RPMI7951 (cell line): ENCODE data around the gene CCDC158. TPM values are rescaled to one million over a fixed set of nuclear protein-coding genes. Genes with fewer than 3 reads are reported as not detected.
"Not testable (repeated sequence)": the region's sequence is repeated elsewhere in the genome, so short reads cannot be mapped to it uniquely, and the experiment has no call there.

Experiments used
- DNase-seq: peaks from one replicate; pipeline ENCODE4 v3.0.0-alpha.2; 2012; ENCODE audit warnings: low read depth
- total RNA-seq: library from RNA; depleted of rRNA; stranded (reverse); fragments of >200 nt; shearing (Covaris generic); gene quantifications from 2 replicates; pipeline ENCODE4 v1.2.3, GENCODE V29; 2014

Gene CCDC158
- total RNA-seq, 1 experiment from 2014 or later: not detected

- DNase-seq: peak; percentile 67
Measured at GRCh38 chr4:76373919-76374552, 46.9 kb downstream of the CCDC158 start.

DNA sequence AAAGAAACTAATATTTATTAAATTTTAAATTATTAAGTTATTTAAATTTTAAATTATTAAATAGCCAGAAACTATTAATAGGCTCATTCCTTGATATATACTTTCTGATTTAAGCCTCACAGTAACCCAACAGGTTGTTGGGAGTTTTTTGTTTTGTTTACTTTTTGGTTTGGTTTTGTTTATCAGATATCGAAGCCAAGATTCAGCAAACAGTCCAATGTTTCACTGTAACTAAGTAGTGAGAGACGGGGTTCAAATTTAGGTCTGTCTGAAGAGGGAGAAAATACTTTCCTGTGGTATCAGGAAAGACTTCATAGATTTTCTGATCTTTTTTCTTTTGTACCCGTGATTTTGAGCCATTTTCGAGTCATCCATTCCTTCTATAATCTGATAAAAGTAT, 54.2 kb downstream of the CCDC158 start:
- DNase-seq: no peak

DNA sequence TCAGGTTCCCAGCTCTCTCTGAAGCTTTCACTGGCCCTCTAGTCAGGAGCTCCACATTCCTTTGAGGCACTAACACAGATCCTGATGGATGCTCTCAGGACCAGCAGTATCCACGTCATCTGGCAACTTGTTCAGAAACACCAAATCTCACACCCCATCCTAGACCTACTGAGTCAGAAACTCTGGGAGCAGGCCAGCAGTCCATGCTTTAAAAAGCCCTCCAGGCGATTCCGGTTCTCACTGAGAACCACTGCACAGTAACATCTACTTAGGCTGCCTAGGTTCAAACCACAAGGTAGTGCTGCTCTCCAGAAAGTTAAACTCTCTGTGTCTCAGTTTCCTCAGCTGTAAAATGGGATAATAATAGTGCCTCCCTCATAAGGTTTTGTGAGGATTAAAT, 55.3 kb downstream of the CCDC158 start:
- peak; percentile 74 for DNase-seq

DNA sequence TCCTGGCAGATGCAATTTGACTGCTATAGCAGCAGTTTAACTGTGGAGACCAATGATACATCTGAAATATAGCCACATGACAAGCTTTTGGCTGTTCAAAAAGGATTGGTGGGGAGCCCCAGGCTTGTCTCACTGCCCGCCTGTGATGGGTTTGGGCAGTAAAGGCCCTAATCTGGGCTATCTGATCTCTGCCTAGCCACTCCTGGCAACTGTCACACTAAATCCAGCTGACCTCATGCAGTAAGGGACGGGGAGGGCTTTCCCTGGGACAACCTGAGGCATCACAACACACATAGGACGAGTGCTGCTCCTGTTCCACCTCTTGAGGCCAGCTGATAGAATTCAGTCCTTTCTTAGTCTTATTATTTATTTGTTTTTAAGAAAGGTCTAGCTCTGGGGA, 56.2 kb downstream of the CCDC158 start:
- no peak for DNase-seq

DNA sequence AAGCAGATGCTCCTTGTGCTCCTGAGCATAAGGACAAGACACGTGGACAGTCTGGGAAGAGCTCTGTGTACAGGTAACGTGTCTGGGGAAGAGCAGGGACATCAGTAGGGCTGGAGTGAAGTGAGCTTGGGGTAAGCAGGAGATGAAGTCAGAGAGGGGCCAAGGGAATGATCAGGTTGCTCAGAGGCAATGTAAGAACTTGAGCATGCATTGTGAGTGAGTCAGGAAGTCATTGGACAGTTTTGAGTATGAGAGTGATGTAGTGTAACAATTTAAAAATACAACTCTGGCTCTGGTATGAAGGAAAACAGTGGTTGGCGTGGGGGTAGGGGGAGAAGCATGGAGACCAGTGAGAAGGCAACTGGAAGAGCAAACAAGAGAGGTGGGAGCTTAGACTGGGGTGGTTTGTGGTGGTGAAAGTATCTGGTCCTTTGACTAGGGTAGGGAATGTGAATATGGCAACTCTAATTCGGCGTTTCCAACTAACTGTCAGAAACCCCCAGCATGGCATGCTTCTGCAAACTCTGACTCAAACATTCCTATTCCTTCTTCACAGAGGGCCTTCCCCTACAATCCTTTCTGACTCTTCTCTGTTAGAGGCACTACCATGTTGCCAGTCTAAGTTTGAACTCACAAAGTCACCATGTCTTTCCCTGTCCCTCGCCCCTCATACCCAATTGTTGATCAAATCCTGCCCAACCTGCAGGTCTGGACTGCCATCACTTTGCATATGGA, 57.2 kb downstream of the CCDC158 start:
- no peak for DNase-seq

DNA sequence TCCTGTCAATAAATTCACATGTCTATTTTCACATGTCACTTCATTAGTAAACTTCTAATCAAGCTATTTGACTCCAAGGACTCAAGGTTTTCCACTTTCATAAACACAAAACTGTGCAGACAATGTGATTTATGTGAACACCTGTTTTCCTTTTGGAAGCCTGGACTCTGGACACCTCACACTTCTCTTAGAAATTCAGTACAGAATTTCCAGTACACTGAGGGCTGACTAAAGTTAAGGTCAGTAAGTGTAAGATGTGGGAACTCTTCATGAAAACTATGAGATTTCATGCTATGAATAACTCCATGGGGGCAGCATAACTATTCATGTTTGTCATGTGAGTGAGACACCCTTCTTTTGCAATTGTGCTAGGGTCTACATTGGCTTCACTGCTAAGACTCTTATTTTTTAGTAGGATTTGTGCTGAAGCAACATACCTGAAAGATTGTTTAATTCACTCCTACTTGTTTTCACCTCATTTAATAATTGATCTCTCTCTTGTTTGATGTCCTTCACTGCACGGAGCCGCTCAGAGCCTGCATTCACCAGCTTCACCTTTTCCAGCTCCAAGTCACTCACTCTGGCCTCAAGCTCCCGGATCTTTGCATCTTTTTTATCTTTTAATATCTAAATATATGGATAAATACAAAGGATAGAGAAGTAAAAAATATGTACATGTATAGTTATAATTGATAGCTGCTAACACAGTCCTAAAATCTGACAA, 59.1 kb downstream of the CCDC158 start:
- no peak for DNase-seq

DNA sequence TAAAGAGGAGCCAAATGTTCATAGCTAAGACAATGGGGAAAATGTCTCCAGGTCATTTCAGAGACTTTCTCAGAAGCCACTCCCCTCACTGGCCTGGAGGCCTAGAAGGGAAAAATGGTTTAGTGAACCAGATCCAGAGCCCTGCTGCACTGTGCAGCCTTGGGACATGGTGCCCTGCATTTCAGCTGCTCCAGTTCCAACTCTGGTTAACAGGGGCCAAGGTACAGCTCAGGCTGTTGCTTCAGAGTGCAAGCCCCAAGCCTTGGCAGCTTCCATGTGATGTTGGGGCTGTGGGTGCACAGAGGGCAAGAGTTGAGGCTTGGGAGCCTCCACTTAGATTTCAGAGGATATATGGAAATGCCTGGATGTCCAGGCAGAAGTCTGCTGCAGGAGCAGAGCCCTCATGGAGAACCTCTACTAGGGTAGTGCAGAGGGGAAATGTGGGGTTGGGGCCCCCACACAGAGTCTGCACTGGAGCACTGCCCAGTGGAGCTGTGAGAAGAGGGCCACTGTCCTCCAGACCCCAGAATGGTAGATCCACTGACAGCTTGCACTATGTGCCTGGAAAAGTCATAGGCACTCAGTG, 61.0 kb downstream of the CCDC158 start:
- not testable (repeated sequence) for DNase-seq

DNA sequence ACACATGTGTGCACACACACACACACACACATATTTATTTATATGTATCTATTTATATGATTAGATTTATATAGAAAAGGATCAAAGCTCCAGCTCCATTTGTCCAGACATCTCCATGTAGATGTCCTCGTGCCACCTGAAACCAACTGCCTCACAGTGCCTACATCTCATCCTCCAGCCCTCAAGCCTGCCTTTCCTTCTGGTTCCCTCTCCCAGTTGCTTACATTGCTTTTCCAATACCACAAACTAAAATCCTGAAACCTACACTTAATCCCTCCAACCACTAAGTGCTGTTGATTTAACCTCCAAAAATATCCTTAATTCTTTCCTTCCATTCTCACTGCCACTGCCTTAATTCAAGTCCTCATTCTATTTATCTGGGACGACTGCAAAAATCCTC, 63.0 kb downstream of the CCDC158 start:
- DNase-seq: no peak

DNA sequence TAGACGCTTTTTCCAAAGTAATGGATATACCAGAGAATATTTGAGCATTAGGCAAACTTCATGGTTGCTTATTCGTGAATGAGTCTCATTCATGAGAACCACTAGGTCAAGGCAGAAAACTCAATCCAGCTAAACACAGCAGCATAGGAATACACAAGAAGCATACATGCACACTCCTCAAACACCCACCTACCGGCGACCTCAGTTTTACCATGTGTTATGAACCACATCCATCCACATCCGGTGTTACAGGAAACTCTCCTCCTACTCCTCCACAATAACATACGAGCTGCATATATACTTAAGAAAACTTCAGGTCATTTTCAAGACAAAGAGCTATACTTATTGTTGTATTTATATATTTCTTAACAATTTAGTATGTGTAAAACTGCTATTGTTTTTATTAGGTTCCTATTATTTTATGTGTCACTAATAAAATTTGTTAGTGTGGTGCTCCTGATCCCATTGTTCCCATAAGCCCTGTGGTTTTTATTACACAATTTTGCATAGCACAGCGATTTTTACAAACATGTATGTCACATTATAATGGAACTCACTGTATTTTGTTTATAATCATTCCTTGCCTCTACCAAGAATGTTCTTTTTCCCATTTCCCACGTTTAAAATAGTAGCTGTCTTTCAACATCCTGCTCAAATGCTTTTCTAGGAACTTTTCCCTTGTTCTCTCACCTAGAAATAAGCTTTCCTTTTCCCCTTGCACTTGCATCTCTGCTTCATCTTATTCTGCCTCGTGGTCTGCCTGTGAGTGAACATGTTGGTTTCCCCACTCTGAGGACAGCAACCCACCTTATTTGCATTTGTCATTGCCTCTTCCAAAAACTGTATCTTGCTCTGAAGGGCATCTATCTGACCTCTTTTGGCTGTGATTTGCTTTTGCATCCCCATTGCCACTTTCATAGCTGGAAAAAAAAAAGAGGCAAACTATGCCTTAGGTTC, 66.1 kb downstream of the CCDC158 start:
- peak; percentile 11 for DNase-seq

DNA sequence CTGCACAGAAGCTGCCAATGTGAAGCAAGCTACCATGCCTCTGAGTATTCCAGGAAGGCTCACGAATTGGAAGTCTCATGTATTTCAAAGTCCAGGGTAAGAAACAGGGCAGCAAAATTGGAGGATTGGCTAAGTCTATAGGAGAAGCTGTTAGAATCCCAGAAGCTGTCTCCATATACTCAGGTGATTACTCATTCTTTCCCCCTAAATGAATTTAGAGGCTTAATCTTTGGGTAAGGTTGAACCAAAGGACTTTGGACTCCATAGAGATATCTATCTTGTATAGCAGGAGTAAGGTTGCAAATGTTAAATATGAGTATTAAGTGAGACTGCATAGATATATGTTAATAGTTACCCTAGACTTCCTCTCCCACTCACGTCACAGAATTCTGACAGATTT, 78.1 kb downstream of the CCDC158 start:
- DNase-seq: no peak

- DNase-seq: no peak
Measured at GRCh38 chr4:76342191-76342590, 78.8 kb downstream of the CCDC158 start.

- peak; percentile 43 for DNase-seq
Measured at GRCh38 chr4:76341063-76341462, 79.9 kb downstream of the CCDC158 start.

DNA sequence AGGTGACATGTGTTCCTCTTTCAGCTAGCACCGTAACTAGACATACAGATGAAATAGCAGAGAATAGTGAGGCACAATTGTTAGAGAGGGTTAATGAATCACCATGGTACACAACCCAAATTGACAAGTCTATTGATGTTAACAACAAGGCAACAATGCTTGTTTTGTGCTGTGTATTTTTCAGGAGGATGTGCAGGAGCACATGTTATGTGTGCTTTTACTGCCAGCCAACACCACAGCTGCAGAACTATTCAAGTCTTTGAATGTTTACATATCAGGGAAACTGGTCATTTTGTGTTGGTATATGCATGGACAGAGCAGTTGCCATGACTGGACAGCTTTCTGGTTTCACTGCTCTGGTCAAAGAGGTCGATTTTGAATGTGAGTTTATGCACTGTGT, 81.6 kb downstream of the CCDC158 start:
- no peak for DNase-seq

- no peak for DNase-seq
Measured at GRCh38 chr4:76334885-76335284, 86.1 kb downstream of the CCDC158 start.

DNA sequence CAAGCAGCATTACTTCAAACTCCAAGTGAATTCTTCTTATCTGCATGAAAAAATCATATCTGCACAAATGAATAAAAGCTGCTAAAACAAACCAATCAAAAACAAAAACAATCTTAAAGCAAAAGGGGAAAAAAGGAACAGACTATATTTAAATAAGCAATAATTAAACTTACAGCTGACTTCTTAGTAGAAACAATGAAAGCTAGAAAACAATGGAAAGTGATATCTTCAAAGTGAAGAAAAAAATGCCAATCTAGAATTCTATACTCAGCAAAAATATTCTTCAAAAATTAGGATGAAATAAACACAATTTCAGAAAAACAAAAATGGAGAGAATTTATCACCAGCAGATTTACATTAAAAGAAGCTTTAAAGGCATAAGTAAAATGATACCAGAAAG, 94.4 kb downstream of the CCDC158 start:
- DNase-seq: no peak

DNA sequence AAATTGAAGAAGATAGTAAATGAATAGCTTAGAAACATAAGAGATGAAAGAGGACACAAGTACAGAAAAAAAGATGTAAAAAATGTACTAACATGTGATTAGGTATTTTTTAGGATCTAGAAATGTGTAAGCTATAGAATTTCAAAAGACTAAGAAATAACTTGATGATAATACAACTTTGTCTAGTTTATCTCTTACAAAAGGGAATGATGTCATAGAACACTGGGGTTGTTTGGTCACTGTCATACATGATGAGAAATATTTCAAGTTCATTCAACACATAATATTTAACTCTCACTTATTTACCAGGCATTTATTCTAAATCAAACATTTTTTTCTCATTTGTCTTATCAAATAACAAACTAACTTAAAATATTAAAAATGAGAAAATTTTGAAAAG, 95.9 kb downstream of the CCDC158 start:
- DNase-seq: no peak

- no peak for DNase-seq
Measured at GRCh38 chr4:76322236-76322635, 98.7 kb downstream of the CCDC158 start.

DNA sequence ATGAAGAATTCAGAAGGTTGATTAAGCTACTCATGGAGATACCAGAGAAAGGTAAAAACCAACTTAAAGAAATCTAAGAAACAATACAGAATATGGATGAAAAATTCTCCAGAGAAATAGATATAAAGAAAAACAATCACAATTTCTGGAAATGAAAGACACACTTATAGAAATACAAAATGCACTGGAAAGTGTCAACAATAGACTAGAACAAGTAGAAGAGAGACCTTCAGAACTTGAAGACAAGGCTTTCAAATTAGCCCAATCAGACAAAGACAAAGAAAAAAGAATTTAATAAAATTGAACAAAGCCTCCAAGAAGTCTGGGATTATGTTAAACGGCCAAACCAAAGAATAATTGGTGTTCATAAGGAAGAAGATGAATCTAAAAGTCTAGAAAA, 104.8 kb downstream of the CCDC158 start:
- no peak for DNase-seq

DNA sequence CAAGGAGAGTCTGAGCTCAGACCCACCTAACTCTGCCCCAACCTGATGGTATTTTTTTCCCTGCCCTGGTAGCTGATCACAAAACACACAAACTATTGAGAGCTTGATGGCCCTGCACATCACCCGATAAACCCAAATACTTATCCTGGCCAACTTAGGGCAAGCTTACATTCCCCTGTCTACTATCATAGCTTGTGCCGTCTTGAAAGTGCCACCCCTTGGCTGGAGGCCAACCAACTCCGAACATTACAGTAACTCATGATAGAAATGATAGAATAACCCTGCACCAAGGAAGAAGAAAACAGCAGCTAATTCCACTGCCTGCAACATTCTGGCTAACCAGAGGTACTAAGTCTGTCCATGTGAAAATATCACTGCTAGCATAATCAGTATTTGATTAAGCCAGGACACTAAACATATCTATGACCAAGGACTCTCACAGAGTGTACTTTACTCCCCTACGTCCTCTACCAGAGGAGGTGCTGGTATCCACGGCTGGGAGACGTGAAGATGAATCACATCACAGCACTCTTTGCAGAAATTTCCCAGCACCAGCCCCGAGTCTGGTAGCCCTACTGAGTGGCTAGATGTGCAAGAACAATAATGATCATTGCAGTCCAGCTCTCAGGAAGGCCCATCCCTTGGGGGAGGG, 105.5 kb downstream of the CCDC158 start:
- no peak for DNase-seq

GRCh38 chr4:76313547-76313946, 107.4 kb downstream of the CCDC158 start:
- DNase-seq: no peak

- DNase-seq: no peak
Measured at GRCh38 chr4:76312457-76312856, 108.5 kb downstream of the CCDC158 start.
